ENCODE results near the gene MZT1.

MZT1 gene

DNA sequence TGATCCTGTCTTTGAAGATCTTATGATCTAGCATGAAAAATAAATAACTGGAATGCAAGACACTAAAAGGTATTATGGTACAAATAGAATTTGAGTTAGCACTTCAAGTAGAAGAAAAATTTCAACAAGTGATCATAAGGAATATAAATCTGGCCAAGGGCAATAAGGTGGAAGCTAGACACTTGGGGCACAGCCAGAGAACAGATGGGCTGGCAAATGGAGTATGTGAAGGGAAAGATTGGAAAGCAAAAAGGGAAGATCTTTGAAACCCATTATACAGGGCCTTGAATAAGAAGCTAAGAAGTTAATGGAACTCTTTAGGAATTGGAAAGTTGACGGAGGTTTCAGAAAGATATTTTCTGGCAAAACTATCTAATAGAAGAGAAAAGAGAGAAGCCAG is 61.0 kb downstream of the MZT1 start:
- DNase-seq (ENCODE audit: low spot score), result no peak
- TF ChIP-seq, protein P1, sequence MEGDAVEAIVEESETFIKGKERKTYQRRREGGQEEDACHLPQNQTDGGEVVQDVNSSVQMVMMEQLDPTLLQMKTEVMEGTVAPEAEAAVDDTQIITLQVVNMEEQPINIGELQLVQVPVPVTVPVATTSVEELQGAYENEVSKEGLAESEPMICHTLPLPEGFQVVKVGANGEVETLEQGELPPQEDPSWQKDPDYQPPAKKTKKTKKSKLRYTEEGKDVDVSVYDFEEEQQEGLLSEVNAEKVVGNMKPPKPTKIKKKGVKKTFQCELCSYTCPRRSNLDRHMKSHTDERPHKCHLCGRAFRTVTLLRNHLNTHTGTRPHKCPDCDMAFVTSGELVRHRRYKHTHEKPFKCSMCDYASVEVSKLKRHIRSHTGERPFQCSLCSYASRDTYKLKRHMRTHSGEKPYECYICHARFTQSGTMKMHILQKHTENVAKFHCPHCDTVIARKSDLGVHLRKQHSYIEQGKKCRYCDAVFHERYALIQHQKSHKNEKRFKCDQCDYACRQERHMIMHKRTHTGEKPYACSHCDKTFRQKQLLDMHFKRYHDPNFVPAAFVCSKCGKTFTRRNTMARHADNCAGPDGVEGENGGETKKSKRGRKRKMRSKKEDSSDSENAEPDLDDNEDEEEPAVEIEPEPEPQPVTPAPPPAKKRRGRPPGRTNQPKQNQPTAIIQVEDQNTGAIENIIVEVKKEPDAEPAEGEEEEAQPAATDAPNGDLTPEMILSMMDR (IDR thresholded peaks at IDR 0.05; ENCODE audit: extremely low read depth, insufficient read depth, missing control alignments), result no peak
- in situ Hi-C loops (cut with MboI; ENCODE audit: low pct_unique_long_range_greater_than_20kb, low sequenced_read_pairs, unreplicated experiment), result no loop called here

DNA sequence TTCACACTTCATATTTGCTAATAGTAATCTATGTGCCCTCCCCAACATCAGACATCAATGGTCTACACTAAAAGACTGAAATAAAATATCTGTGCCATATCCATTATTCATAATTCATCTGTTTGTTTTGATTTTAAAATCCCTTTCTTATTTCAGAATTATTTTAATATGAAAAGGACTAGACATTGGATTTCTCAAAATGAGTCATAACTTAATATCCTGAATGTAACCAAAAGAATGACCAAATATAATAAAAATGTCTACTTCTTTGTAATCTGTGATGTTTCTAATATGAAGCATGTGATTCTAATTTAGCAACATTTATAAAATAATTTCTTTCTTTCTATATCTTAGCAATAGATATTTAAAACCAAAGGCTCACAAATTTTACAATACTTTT is 64.9 kb downstream of the MZT1 start:
- in situ Hi-C loops (cut with MboI; ENCODE audit: low pct_unique_long_range_greater_than_20kb, low sequenced_read_pairs, unreplicated experiment), result no loop called here
- TF ChIP-seq, protein P1 (IDR thresholded peaks at IDR 0.05; ENCODE audit: extremely low read depth, insufficient read depth, missing control alignments), result no peak
- DNase-seq (ENCODE audit: low spot score), result no peak

Data from GM13977 (cell line).